Muscle of leg (tissue), 11 donors: ENCODE results near the gene SPINK2. TPM values are rescaled to one million over a fixed set of nuclear protein-coding genes. Genes with fewer than 3 reads are reported as not detected.
A peak's percentile ranks its signal among the peaks of the same experiment; 100 is the strongest.

ENCODE experiments used
- DNase-seq: peaks from one replicate; pipeline ENCODE4 v3.0.0; 2013
- H3K27ac ChIP-seq: one replicate; pipeline ENCODE4 v1.5.1; 2013; ENCODE audit warnings: mild to moderate bottlenecking, low read length, control low read depth
- H3K27me3 ChIP-seq: one replicate; pipeline ENCODE4 v1.6.1; 2013; ENCODE audit warnings: low read length; ENCODE audit not compliant: control insufficient read depth, insufficient read depth
- H3K36me3 ChIP-seq: one replicate; pipeline ENCODE4 v1.6.1; 2013; ENCODE audit warnings: low read length; ENCODE audit not compliant: control insufficient read depth, insufficient read depth
- H3K4me1 ChIP-seq: one replicate; pipeline ENCODE4 v1.6.1; 2013; ENCODE audit warnings: low read length; ENCODE audit not compliant: control insufficient read depth, insufficient read depth
- H3K4me3 ChIP-seq: one replicate; pipeline ENCODE4 v1.5.1; 2013; ENCODE audit warnings: low read length, control low read depth
- H3K9me3 ChIP-seq: replicated peaks from 2 replicates; pipeline ENCODE4 v1.6.1; 2013; ENCODE audit warnings: low read depth, low read length; ENCODE audit not compliant: control insufficient read depth
- WGBS: methylation state at CpG from one replicate; pipeline ENCODE4 v1.1.5; 2013; ENCODE audit warnings: missing lambda C conversion rate; ENCODE audit not compliant: insufficient coverage; 5-methylcytosine and 5-hydroxymethylcytosine counted together
- polyA plus RNA-seq, 8 donors: library from polyadenylated mRNA; unstranded; fragments of 120-200 nt; gene quantifications; one replicate each; pipeline versions ENCODE4 v1.2.1 to v1.2.3, GENCODE V29; 2013; ENCODE audit warnings: inconsistent platforms in 1 of 8, low replicate concordance in 1 of 8; ENCODE audit not compliant: insufficient read length in 8 of 8, insufficient read depth in 1 of 8
- total RNA-seq: library from RNA; stranded (reverse); fragments of 120-200 nt; gene quantifications from one replicate; pipeline ENCODE4 v1.2.4, GENCODE V29; 2013

Gene SPINK2
- total and polyA plus RNA-seq, 9 donors: 0.28 TPM; not detected in 8

DNA sequence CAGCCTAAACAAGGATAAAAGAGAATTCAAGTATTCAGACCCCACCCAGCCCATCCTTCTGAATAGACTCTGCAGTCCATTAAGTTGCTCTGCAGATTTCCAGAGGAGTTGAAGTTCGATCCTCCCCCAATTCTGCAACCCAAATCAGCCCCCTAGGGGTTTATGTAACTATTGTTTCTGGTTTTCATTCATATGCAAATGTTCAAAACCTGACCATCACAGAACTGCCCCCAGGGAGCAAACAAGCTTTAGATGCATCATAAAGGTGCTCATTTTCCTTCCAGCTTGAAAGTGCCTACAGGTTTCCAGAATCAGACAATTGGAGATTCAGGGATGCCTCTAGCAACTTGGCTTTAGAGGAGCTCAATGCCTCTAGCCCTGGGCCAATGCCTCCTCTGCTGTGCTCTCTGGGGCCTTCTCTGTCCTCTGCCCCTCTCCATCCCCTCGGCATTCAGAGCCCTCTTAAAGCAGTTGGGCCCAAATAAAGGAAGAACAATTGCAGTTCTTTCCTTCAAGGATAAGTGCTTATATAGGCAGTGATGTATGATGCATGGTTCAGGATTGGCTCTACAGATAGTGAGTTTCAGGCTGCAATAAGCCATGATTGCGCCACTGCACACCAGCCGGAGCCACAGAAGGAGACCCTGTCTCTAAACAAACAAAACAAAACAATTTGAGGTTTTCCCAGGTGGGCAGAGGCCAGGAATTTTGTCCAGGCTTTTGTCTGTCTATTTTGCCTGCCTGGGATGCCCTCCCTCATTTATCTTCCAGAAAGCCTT, 23.5 kb upstream of the SPINK2 start:
- Histone ChIP-seq H3K4me3 (no peak overlapping the region), H3K27me3 (no peaks in the 10 kb centered on the region), H3K9me3 (no peaks in the 10 kb centered on the region), H3K36me3 (no peaks in the 10 kb centered on the region), H3K27ac (no peak overlapping the region), H3K4me1 (no peaks in the 10 kb centered on the region)
- DNase-seq: no peak
- 100% methylated on average over 2 of the region's 4 CpGs for WGBS

DNA sequence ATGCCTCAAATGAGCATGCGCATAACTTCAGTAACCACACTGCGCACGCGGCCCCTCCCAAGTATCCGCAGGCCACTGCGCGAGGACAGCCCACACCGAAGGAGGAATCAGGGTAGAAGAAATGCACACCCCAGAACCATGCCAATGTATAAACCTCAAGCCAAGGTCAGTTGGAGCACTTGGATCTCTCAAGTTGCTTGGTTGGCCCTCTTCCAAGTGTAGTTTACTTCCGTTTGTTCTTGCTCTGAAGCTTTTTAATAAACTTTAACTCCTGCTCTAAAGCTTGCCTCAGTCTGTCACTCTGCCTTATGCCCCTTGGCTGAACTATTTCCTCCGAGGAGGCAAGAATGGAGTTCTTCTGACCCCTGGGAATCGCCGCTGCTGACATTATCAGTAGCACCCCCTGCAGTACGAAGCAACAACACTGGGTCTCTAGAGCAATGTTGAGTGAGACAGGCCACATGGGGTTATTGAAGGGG, 22.0 kb upstream of the SPINK2 start:
- peak; percentile 27 for DNase-seq
- WGBS: 42% methylated on average over 5 of the region's 13 CpGs

DNA sequence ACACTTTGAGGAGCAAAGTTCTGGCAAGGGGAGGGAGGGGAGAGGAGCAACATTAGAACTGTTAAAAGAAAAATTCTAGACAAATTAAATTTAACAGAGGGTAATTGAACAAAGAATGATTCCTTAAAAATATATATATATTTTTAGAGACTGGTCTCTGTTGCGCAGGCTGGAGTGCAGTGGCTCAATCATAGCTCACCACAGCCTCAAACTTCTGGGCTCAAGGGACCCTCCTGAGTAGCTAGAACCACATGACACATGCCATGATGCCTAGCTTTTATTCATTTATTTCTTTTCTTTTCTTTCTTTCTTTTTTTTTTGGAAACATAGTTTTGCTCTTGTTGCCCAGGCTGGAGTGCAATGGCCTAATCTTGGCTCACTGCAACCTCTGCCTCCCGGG, 19.1 kb upstream of the SPINK2 start:
- 100% methylated on average over 1 of the region's 2 CpGs for WGBS
- no peak for DNase-seq
- Histone ChIP-seq H3K27me3 (no peaks in the 10 kb centered on the region), H3K27ac (no peak overlapping the region), H3K9me3 (no peaks in the 10 kb centered on the region), H3K4me1 (no peaks in the 10 kb centered on the region), H3K4me3 (no peak overlapping the region), H3K36me3 (no peaks in the 10 kb centered on the region)

More for the DNA sequence above, 22.0 kb upstream of the SPINK2 start:
- H3K27me3 ChIP-seq: no peaks in the 10 kb centered on the region
- H3K4me1 ChIP-seq: no peaks in the 10 kb centered on the region
- H3K36me3 ChIP-seq: no peaks in the 10 kb centered on the region
- no peak overlapping the region for H3K4me3 ChIP-seq
- no peaks in the 10 kb centered on the region for H3K9me3 ChIP-seq
- no peak overlapping the region for H3K27ac ChIP-seq

- Histone ChIP-seq H3K9me3 (no peaks in the 10 kb centered on the region), H3K27ac (no peak overlapping the region), H3K4me1 (no peaks in the 10 kb centered on the region), H3K4me3 (no peak overlapping the region), H3K27me3 (peaks cover 1% of the 10 kb centered on the region), H3K36me3 (no peaks in the 10 kb centered on the region)
- no peak for DNase-seq
- no CpG with 5 or more reads among the region's 1 CpG for WGBS
These were observed 7.5 kb upstream of the SPINK2 start for GRCh38 chr4:56828784-56829535.

GRCh38 chr4:56823933-56824600, 2.6 kb upstream of the SPINK2 start:
- Histone ChIP-seq H3K4me1 (peaks cover 5% of the 10 kb centered on the region), H3K4me3 (no peak overlapping the region), H3K36me3 (no peaks in the 10 kb centered on the region), H3K27ac (no peak overlapping the region), H3K27me3 (peaks cover 33% of the 10 kb centered on the region), H3K9me3 (no peaks in the 10 kb centered on the region)
- 88% methylated on average over 1 of the region's 2 CpGs for whole genome bisulfite sequencing
- no peak for DNase-seq

- Histone ChIP-seq H3K4me1 (peaks cover 5% of the 10 kb centered on the region), H3K36me3 (no peaks in the 10 kb centered on the region), H3K27ac (no peak overlapping the region), H3K4me3 (no peak overlapping the region), H3K9me3 (no peaks in the 10 kb centered on the region), H3K27me3 (peaks cover 30% of the 10 kb centered on the region)
- no CpG with 5 or more reads among the region's 1 CpG for WGBS
- no peak for DNase-seq
These were observed 2.7 kb downstream of the SPINK2 start for GRCh38 chr4:56818797-56819196.

- Histone ChIP-seq H3K4me3 (no peak overlapping the region), H3K27ac (no peak overlapping the region), H3K9me3 (no peaks in the 10 kb centered on the region), H3K27me3 (peaks cover 26% of the 10 kb centered on the region), H3K4me1 (peaks cover 5% of the 10 kb centered on the region), H3K36me3 (no peaks in the 10 kb centered on the region)
- WGBS: 89% methylated on average over 3 of the region's 5 CpGs
- no peak for DNase-seq
These were observed 3.5 kb downstream of the SPINK2 start for GRCh38 chr4:56817840-56818491.

GRCh38 chr4:56806666-56807065, 14.8 kb downstream of the SPINK2 start:
- Histone ChIP-seq H3K4me1 (no peaks in the 10 kb centered on the region), H3K27me3 (no peaks in the 10 kb centered on the region), H3K9me3 (no peaks in the 10 kb centered on the region), H3K27ac (no peak overlapping the region), H3K4me3 (no peak overlapping the region), H3K36me3 (no peaks in the 10 kb centered on the region)
- no peak for DNase-seq
- WGBS: 80% methylated on average over 1 of the region's 1 CpG

GRCh38 chr4:56804551-56804950, 16.9 kb downstream of the SPINK2 start:
- WGBS: no CpG with 5 or more reads among the region's 1 CpG
- no peak for DNase-seq
- no peak overlapping the region for H3K27ac ChIP-seq
- H3K4me1 ChIP-seq: no peaks in the 10 kb centered on the region
- no peaks in the 10 kb centered on the region for H3K36me3 ChIP-seq
- no peak overlapping the region for H3K4me3 ChIP-seq
- H3K27me3 ChIP-seq: no peaks in the 10 kb centered on the region
- no peaks in the 10 kb centered on the region for H3K9me3 ChIP-seq
